HG03460 (cell line): ENCODE results near the gene IMPACT.

ENCODE experiments used
- ATAC-seq: cut with Tn5 transposase; IDR thresholded peaks from one replicate; pipeline ENCODE4 v1.9.1; 2021; ENCODE audit not compliant: unreplicated experiment

Gene IMPACT

GRCh38 chr18:24475926-24476589, 49.6 kb downstream of the IMPACT start:
- ATAC-seq = no peak

GRCh38 chr18:24479371-24479770, 52.9 kb downstream of the IMPACT start:
- no peak for ATAC-seq

- no peak for ATAC-seq
Observed at GRCh38 chr18:24482821-24483220, 56.4 kb downstream of the IMPACT start.

GRCh38 chr18:24485681-24486080, 59.2 kb downstream of the IMPACT start:
- ATAC-seq = no peak

GRCh38 chr18:24486684-24487083, 60.2 kb downstream of the IMPACT start:
- ATAC-seq = no peak

GRCh38 chr18:24488824-24489493, 62.5 kb downstream of the IMPACT start:
- no peak for ATAC-seq

GRCh38 chr18:24490539-24490938, 64.1 kb downstream of the IMPACT start:
- ATAC-seq = no peak

- ATAC-seq = peak; percentile 87
Observed at GRCh38 chr18:24491927-24492834, 65.7 kb downstream of the IMPACT start.

- no peak for ATAC-seq
Observed at GRCh38 chr18:24494586-24494985, 68.1 kb downstream of the IMPACT start.

- ATAC-seq = no peak
Observed at GRCh38 chr18:24497031-24497754, 70.7 kb downstream of the IMPACT start.

GRCh38 chr18:24499814-24500213, 73.3 kb downstream of the IMPACT start:
- ATAC-seq = no peak

- ATAC-seq = no peak
Observed at GRCh38 chr18:24500217-24500616, 73.7 kb downstream of the IMPACT start.

GRCh38 chr18:24500766-24501165, 74.3 kb downstream of the IMPACT start:
- no peak for ATAC-seq

GRCh38 chr18:24502667-24503523, 76.4 kb downstream of the IMPACT start:
- no peak for ATAC-seq
